HG03432 (cell line): Measurements from ENCODE around the gene IKBKG.
"Not testable (repeated sequence)": the region's sequence is repeated elsewhere in the genome, so short reads cannot be mapped to it uniquely, and the experiment has no call there.

ENCODE experiments used
- ATAC-seq: cut with Tn5 transposase; IDR thresholded peaks from one replicate; pipeline ENCODE4 v1.9.1; 2021; ENCODE audit warnings: mild to moderate bottlenecking, moderate library complexity; ENCODE audit not compliant: unreplicated experiment

Gene IKBKG

GRCh38 chrX:154525606-154526490 lies 21.6 kb upstream of the IKBKG start:
- no peak for ATAC-seq

- ATAC-seq = peak; percentile 72
Measured at GRCh38 chrX:154526901-154527675, 20.3 kb upstream of the IKBKG start.

GRCh38 chrX:154529206-154529612 lies 18.2 kb upstream of the IKBKG start:
- ATAC-seq = no peak

- no peak for ATAC-seq
Measured at GRCh38 chrX:154530286-154530685, 17.1 kb upstream of the IKBKG start.

- ATAC-seq = no peak
Measured at GRCh38 chrX:154531626-154532025, 15.8 kb upstream of the IKBKG start.

GRCh38 chrX:154532690-154533089 lies 14.7 kb upstream of the IKBKG start:
- no peak for ATAC-seq

- ATAC-seq = peak; percentile 90
Measured at GRCh38 chrX:154534526-154535322, 12.7 kb upstream of the IKBKG start.

- no peak for ATAC-seq
Measured at GRCh38 chrX:154535892-154536291, 11.5 kb upstream of the IKBKG start.

- no peak for ATAC-seq
Measured at GRCh38 chrX:154539077-154539476, 8.3 kb upstream of the IKBKG start.

- not testable (repeated sequence) for ATAC-seq
Measured at GRCh38 chrX:154540365-154540764, 7.1 kb upstream of the IKBKG start.

- ATAC-seq = no peak
Measured at GRCh38 chrX:154540897-154541535, 6.4 kb upstream of the IKBKG start.

- ATAC-seq = no peak
Measured at GRCh38 chrX:154541589-154541895, 5.9 kb upstream of the IKBKG start.

GRCh38 chrX:154541896-154542722 lies 5.3 kb upstream of the IKBKG start:
- ATAC-seq = no peak

GRCh38 chrX:154542723-154543424 lies 4.5 kb upstream of the IKBKG start:
- ATAC-seq = no peak

GRCh38 chrX:154545673-154546274 lies 1.6 kb upstream of the IKBKG start:
- no peak for ATAC-seq

GRCh38 chrX:154546354-154547244 lies 821 bp upstream of the IKBKG start, which contains the start of gene G6PD:
Gene G6PD, minus strand, starts transcription at chrX:154546846. Its CDS starts 691 bp downstream, at chrX:154546155.
- ATAC-seq = peak; percentile 51

- ATAC-seq = no peak
Measured at GRCh38 chrX:154548028-154548316, 552 bp downstream of the IKBKG start.

GRCh38 chrX:154549766-154550165 lies 2.3 kb downstream of the IKBKG start:
- no peak for ATAC-seq
